Omental fat pad (tissue), 4 donors: ENCODE results near the gene ETFRF1. TPM values are rescaled to one million over a fixed set of nuclear protein-coding genes. Genes with fewer than 3 reads are reported as not detected.
A peak's percentile ranks its signal among the peaks of the same experiment; 100 is the strongest.

Experiments used
- ATAC-seq: fragments of 150-250 bp; one replicate; pipeline ENCODE4 v1.9.1; 2016; ENCODE audit warnings: mild to moderate bottlenecking, moderate library complexity; ENCODE audit not compliant: low FRiP score
- DNase-seq: peaks from one replicate; pipeline ENCODE4 v3.0.0-alpha.2; 2019; ENCODE audit warnings: low spot score
- CTCF ChIP-seq, 3 donors: fragments of 450-650 bp; IDR thresholded peaks; one replicate each; pipeline ENCODE4 v1.5.1; 2016 to 2017; ENCODE audit warnings: antibody characterized with exemption in 3 of 3, mild to moderate bottlenecking in 3 of 3, moderate library complexity in 2 of 3
- total RNA-seq, 4 donors: library from RNA; depleted of rRNA; stranded (reverse); fragments of >200 nt; gene quantifications; one replicate each; pipeline ENCODE4 v1.1.0, GENCODE V29; 2016

Gene ETFRF1
- total RNA-seq, 4 donors from 2014 or later: 21.3 to 54.5 (median 33.9) TPM

DNA sequence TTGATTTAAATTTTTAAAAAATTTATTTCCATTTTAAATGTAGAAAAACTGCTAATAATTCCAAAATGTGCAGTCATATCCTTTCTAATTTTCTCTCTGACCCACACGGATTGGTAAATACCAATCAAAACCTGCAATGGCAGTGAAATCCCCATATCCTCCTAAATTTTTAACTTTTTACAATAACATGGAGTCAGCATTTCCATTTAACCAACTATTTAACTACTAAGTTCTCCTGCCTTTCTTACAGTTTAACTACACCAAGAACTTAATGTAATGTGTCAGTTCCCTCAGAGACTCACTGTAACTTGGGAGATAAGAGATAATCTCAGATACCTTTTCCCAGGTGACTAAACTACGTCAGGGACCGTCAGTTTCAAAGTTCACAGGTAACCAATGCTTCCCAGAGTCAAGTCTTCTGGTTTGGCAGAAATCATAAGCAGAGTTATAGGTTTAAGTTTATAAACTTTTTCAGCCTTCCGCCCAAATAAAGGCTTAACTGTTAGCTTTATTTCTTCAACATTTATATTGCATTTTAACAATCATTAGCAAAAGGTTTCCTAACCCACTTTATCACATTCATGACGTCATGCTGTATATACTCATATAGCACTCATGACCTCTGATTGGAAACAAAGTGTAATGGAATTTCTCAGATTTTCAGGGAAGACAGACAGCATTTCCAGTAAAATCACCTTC, 48.1 kb downstream of the ETFRF1 start:
- ATAC-seq (no peak), DNase-seq (no peak)
- no peak for TF ChIP-seq CTCF (IDR thresholded peaks at IDR 0.05)

GRCh38 chr12:25243680-25243990, 48.6 kb downstream of the ETFRF1 start:
- ATAC-seq: no peak
- no peak for TF ChIP-seq CTCF (IDR thresholded peaks at IDR 0.05)
- DNase-seq: no peak

- ATAC-seq (no peak), DNase-seq (no peak)
- no peak for TF ChIP-seq CTCF (IDR thresholded peaks at IDR 0.05)
Measured at GRCh38 chr12:25245491-25245890, 50.5 kb downstream of the ETFRF1 start.

GRCh38 chr12:25248137-25248536, 53.1 kb downstream of the ETFRF1 start:
- no peak for TF ChIP-seq CTCF (IDR thresholded peaks at IDR 0.05)
- no peak for DNase-seq
- ATAC-seq: no peak

GRCh38 chr12:25248732-25249131, 53.7 kb downstream of the ETFRF1 start:
- no peak for ATAC-seq
- no peak for DNase-seq
- TF ChIP-seq CTCF (IDR thresholded peaks at IDR 0.05): no peak

DNA sequence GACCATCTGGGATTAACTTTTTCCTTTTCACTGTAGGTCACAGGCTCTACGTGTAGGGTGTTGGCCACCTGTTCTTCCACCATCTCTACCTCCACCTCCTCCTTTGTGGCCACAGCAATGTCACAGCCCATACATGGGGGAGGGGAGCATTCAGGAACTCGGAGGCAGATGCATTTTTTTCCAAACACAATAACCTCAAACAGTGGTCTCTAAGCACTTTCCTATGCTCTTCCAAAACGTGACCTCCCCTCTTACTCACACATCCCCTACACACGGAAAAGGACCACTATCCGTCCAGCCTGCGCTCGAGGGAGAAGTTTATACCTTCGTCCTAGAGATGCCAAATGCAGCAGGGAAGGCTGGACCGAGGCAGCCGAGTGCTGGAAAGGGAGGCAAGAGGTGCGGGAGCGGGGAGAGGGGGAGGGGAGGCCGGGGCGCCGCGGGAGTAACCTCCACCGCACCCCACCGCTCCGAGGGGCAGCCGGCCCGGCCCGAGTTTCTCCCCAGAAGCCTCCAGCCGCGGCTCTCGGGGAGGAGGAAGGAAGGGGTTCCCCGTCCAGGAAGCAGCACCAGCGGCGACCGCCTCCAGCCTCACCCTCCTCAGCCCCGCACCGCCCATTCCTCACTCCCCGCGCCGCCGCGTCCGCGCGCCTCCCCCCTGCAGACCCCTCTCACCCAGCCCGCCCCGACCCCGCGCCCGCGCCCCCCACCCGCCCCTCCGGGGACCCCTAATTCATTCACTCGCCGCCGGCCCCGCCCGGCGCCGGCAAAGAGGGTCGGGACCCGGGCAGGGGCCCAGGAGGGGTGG, 55.1 kb downstream of the ETFRF1 start:
- TF ChIP-seq CTCF (IDR thresholded peaks at IDR 0.05): no peak
- DNase-seq (no peak), ATAC-seq (peak; percentile 37)
